Loucy (cell line): ENCODE results near the gene TMEM119.
A peak's percentile ranks its signal among the peaks of the same experiment; 100 is the strongest.

Source experiments
- H2AFZ ChIP-seq: fragments of 200-600 bp; sonication (generic); 2 replicates; pipeline ENCODE4 v1.6.0; 2016; ENCODE audit warnings: antibody characterized with exemption, mild to moderate bottlenecking, low read length, moderate library complexity
- H3F3A ChIP-seq: fragments of 200-600 bp; 2 replicates; pipeline ENCODE4 v1.6.0; 2016; ENCODE audit warnings: antibody characterized with exemption, low read depth, mild to moderate bottlenecking
- H3K27me3 ChIP-seq: fragments of 200-600 bp; sonication (generic); 2 replicates; pipeline ENCODE4 v1.6.1; 2014; ENCODE audit warnings: low read length, mild to moderate bottlenecking; ENCODE audit not compliant: insufficient read depth, poor library complexity, severe bottlenecking
- H3K36me3 ChIP-seq: fragments of 200-600 bp; sonication (generic); 2 replicates; pipeline ENCODE4 v1.6.1; 2016; ENCODE audit warnings: low read length; ENCODE audit not compliant: insufficient read depth
- H3K4me1 ChIP-seq: fragments of 200-600 bp; sonication (generic); 2 replicates; pipeline ENCODE4 v1.5.1; 2014; ENCODE audit warnings: low read length, mild to moderate bottlenecking; ENCODE audit not compliant: insufficient read depth, poor library complexity, severe bottlenecking
- H3K4me2 ChIP-seq: fragments of 200-600 bp; sonication (generic); 2 replicates; pipeline ENCODE4 v1.6.0; 2014; ENCODE audit warnings: antibody characterized with exemption, low read length, low read depth, mild to moderate bottlenecking; ENCODE audit not compliant: poor library complexity, severe bottlenecking
- H3K4me3 ChIP-seq: fragments of 200-600 bp; sonication (generic); 2 replicates; pipeline ENCODE4 v1.5.1; 2014; ENCODE audit warnings: low read length, mild to moderate bottlenecking, mixed read lengths; ENCODE audit not compliant: poor library complexity, severe bottlenecking
- H3K79me2 ChIP-seq: fragments of 200-600 bp; sonication (generic); 2 replicates; pipeline ENCODE4 v1.6.1; 2014; ENCODE audit warnings: low read length; ENCODE audit not compliant: insufficient read depth
- H3K9ac ChIP-seq: fragments of 200-600 bp; sonication (generic); 2 replicates; pipeline ENCODE4 v1.6.0; 2014; ENCODE audit warnings: mild to moderate bottlenecking, low read depth, low read length, moderate library complexity; ENCODE audit not compliant: poor library complexity, severe bottlenecking
- H3K9me2 ChIP-seq: fragments of 200-600 bp; sonication (generic); replicated peaks from 2 replicates; pipeline ENCODE4 v1.6.1; 2016; ENCODE audit warnings: low read depth, low read length, mixed read lengths
- H3K9me3 ChIP-seq: fragments of 200-600 bp; sonication (generic); 2 replicates; pipeline ENCODE4 v1.6.1; 2014; ENCODE audit warnings: mild to moderate bottlenecking, antibody characterized with exemption, low read length, low read depth; ENCODE audit not compliant: insufficient read depth
- H4K20me1 ChIP-seq: fragments of 200-600 bp; sonication (generic); 2 replicates; pipeline ENCODE4 v1.6.0; 2014; ENCODE audit warnings: antibody characterized with exemption, low read length, mild to moderate bottlenecking; ENCODE audit not compliant: insufficient read depth, poor library complexity, severe bottlenecking
- CTCF ChIP-seq: fragments of 200-600 bp; sonication (generic); conservative IDR thresholded peaks from 2 replicates; pipeline ENCODE4 v1.5.1; 2014; ENCODE audit warnings: mild to moderate bottlenecking, antibody characterized with exemption, low read length
- EZH2phosphoT487 ChIP-seq: fragments of 200-600 bp; IDR thresholded peaks from 2 replicates; pipeline ENCODE4 v1.6.1; 2018; ENCODE audit warnings: antibody characterized with exemption, mild to moderate bottlenecking, moderate library complexity, borderline replicate concordance

The TMEM119 gene

DNA sequence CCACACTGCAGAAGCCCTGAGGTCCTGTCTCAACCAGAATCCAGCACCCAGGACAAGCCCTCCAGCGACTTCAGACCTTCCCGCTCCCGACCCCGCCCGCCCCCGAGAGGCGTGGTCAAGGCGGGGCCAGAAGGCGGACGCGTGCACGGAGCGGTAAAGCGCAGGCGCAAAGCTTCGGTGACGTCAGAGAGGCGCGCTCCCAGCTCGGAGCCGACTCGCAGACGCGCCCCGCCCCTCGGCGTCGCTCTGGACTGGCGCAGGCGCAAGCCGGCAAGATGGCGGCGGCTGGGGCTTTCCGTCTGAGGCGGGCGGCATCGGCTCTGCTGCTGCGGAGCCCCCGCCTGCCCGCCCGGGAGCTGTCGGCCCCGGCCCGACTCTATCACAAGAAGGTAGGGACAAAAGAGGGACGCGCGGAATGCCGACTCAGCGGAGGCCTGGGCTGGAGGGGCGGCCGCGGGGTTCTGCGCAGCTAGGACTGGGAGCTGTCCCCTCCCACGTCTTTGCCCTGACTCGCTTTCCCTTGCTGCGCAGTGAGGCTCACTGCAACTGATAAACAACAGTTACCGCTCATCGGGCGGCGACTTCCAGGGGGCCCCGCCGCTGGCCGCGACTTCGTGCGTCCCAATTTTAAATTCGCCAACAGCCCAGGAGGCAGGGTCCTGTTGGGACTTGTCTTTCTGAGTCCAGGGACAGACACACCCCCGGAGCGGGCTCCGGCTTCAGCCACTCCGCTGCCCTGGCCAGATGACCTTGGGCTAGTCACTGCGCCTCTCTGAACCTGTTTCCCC is 35.3 kb downstream of the TMEM119 start, which contains the start of gene ISCU:
ISCU (plus strand) TSS at position 249 of the 788 bp plus-strand sequence; CDS start at position 276, 27 bp downstream.
- H3K4me1 ChIP-seq: peaks cover 69% of the 10 kb centered on the region
- peak within 1 kb of the TSS; percentile 97 for H3K9ac ChIP-seq
- peaks cover 17% of the 10 kb centered on the region for H3F3A ChIP-seq
- H4K20me1 ChIP-seq: peaks cover 43% of the 10 kb centered on the region
- peaks cover 51% of the 10 kb centered on the region for H3K79me2 ChIP-seq
- no peaks in the 10 kb centered on the region for H3K9me2 ChIP-seq
- H3K9me3 ChIP-seq: no peaks in the 10 kb centered on the region
- peak within 1 kb of the TSS; percentile 85 for H3K4me3 ChIP-seq
- H3K36me3 ChIP-seq: peaks cover 11% of the 10 kb centered on the region; the same call in 1 of the 2 replicates
- H2AFZ ChIP-seq: peak within 1 kb of the TSS; percentile 96
- TF ChIP-seq CTCF (no peak), EZH2phosphoT487 (no peak)
- H3K4me2 ChIP-seq: peak within 1 kb of the TSS; percentile 100
- peaks cover 4% of the 10 kb centered on the region for H3K27me3 ChIP-seq

GRCh38 chr12:108561852-108562347 is 36.0 kb downstream of the TMEM119 start:
- Histone ChIP-seq H3K36me3 (peaks cover 5% of the 10 kb centered on the region; the same call in 1 of the 2 replicates), H3K4me1 (peaks cover 62% of the 10 kb centered on the region), H3K9ac (peak overlapping the region; percentile 97), H3K79me2 (peaks cover 57% of the 10 kb centered on the region), H4K20me1 (peaks cover 49% of the 10 kb centered on the region), H3K9me2 (no peaks in the 10 kb centered on the region), H2AFZ (peak overlapping the region; percentile 96), H3K4me3 (peak overlapping the region; percentile 85), H3K9me3 (no peaks in the 10 kb centered on the region), H3K27me3 (peaks cover 4% of the 10 kb centered on the region), H3K4me2 (peak overlapping the region; percentile 100), H3F3A (peaks cover 17% of the 10 kb centered on the region)
- TF ChIP-seq CTCF: no peak
- no peak for TF ChIP-seq EZH2phosphoT487

- H3K36me3 ChIP-seq: no peaks in the 10 kb centered on the region
- peaks cover 17% of the 10 kb centered on the region for H3F3A ChIP-seq
- peak within 1 kb of the TSS; percentile 100 for H3K4me2 ChIP-seq
- H3K4me1 ChIP-seq: peaks cover 61% of the 10 kb centered on the region
- TF ChIP-seq EZH2phosphoT487: no peak
- TF ChIP-seq CTCF: no peak
- H3K9me3 ChIP-seq: no peaks in the 10 kb centered on the region
- peak within 1 kb of the TSS; percentile 85 for H3K4me3 ChIP-seq
- H3K79me2 ChIP-seq: peaks cover 66% of the 10 kb centered on the region
- no peaks in the 10 kb centered on the region for H3K9me2 ChIP-seq
- peak within 1 kb of the TSS; percentile 97 for H3K9ac ChIP-seq
- H3K27me3 ChIP-seq: peaks cover 4% of the 10 kb centered on the region
- peaks cover 53% of the 10 kb centered on the region for H4K20me1 ChIP-seq
- peak within 1 kb of the TSS; percentile 96 for H2AFZ ChIP-seq
These were observed 36.8 kb downstream of the TMEM119 start, which contains the start of gene SART3 for GRCh38 chr12:108560752-108561719. SART3 (minus strand) TSS chr12:108561173; CDS start chr12:108561154, 19 bp downstream.
